Right ventricle myocardium inferior (tissue), 1 donor: ENCODE results near the gene CLBA1. TPM values are rescaled to one million over a fixed set of nuclear protein-coding genes. Genes with fewer than 3 reads are reported as not detected.
A peak's percentile ranks its signal among the peaks of the same experiment; 100 is the strongest.

Source experiments
- ATAC-seq: fragments of 200-7000 bp; cut with Tn5 transposase; one replicate; pipeline ENCODE4 v1.9.1; 2020; ENCODE audit warnings: mild to moderate bottlenecking, moderate library complexity
- DNase-seq: peaks from one replicate; pipeline ENCODE4 v3.0.0; 2021; ENCODE audit errors: missing footprints
- intact Hi-C: fragments of 100-400 bp; cut with DNase I; formaldehyde crosslinking; loops from one replicate; pipeline ENCODE4 v1.11.0; 2022
- total RNA-seq: library from RNA; stranded (reverse); fragmentation: NEBNext Ultra II Directional; extraction: Animal tissue kit (Norgen Biotek cat#: 25700); gene quantifications from one replicate; pipeline ENCODE4 v1.2.1, GENCODE V29; 2021
- donor health status: DM: no; HTN: yes; CAD: no; lungs with severe emphysema.

Gene CLBA1
- total RNA-seq, 1 donor from 2014 or later = 1.9 TPM

DNA sequence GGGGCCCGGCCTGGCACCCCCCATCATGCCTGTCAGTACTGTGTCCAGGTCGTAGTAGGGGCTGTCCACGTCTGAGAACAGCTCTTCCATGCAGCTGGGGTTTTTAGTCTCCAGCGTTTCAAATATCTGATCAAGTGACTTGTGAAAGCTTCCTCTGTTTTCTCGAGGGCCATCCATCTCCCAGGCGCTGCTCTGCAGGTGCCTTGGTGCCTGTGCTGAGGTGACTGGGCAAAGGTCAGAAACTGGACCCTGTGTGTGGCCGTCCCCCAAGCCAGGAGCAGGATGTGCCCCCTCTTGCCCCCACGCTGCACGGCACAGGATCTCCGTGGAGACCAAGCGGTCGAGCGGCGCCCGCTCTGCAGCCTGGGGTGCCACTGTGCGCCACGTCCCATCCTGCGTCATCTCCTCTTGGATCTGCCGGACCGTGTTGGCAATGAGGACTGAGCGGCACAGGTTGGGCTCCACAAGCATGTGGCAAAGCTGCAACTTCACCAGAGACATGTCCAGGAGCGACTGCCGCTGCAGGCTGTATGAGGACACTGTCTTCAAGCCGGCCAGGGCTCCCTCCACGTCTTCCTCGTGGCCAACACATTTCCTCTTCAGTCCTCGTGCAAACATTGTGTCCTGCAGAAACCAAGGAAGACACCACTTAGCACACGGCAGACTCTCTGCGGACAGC lies 25.9 kb downstream of the CLBA1 start:
- intact Hi-C loops = no loop called here
- DNase-seq (no peak), ATAC-seq (no peak)

GRCh38 chr14:105012171-105012985 lies 26.8 kb downstream of the CLBA1 start:
- ATAC-seq (peak; percentile 64), DNase-seq (peak; percentile 45)
- intact Hi-C loops = no loop called here

- no peak for DNase-seq
These were observed 27.7 kb downstream of the CLBA1 start for GRCh38 chr14:105013150-105013785.

DNA sequence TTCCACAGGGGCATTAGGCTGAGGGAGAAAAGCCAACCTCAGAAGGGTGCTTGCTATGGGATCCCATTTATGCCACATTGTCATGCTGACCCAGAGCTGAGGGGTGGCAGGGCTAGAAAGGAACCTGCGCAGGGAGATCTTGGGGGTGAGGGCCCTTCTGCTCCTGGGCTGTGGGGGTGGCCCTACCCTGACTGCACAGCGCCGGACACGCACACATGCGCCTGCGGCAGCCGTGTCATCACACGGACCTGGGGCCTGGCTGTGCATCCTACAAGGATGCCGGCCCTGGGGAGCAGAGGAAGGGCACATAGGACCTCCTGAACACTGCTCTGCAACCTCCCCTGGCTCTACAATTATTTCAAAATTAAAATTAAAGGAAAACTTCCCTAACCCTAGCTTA lies 28.4 kb downstream of the CLBA1 start:
- no peak for ATAC-seq
- no peak for DNase-seq
- intact Hi-C loops = no loop called here

More at GRCh38 chr14:105013150-105013785, 27.7 kb downstream of the CLBA1 start:
- intact Hi-C loops = no loop called here
- peak; percentile 61 for ATAC-seq

DNA sequence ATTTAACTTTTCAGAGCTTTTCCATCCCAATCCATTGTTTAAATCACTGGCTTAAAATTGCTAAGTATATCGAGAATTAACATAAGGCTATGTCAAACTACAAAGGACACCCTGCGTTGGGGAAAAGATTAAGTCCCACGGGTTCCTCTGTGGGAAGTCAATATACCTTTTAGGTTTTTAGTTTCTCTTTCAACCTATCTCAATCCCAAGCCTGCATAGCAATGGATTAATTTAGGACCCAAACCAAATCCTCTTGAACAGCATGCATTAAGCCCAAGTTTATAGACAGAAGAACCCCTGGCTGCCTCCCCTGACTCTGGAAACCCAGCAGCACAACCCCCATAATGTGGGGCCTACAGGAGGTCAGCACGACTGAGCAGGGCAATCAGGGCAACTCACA lies 29.0 kb downstream of the CLBA1 start:
- intact Hi-C loops = no loop called here
- DNase-seq (no peak), ATAC-seq (no peak)

GRCh38 chr14:105015242-105015641 lies 29.7 kb downstream of the CLBA1 start:
- ATAC-seq (no peak), DNase-seq (no peak)
- intact Hi-C loops = no loop called here

DNA sequence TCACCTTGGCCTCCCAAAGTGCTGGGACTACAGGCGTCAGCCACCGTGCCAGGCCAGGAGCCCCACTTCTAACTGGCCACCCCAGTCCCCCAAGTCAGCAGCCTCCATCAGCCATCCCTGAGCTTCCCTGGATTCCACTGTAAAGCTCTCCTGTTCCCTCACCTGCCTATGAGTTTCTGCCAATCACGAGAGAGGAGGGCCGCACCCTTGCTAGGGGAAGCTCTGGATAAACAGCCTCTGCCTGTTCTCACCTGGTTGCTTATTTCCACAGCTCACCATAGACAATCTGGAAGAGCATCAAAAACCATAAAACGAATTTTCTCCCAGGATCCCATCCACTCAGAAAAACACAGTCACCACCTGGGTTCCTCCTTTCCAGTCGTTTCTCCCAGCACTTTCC lies 30.3 kb downstream of the CLBA1 start:
- no peak for ATAC-seq
- intact Hi-C loops = no loop called here
- DNase-seq = no peak

DNA sequence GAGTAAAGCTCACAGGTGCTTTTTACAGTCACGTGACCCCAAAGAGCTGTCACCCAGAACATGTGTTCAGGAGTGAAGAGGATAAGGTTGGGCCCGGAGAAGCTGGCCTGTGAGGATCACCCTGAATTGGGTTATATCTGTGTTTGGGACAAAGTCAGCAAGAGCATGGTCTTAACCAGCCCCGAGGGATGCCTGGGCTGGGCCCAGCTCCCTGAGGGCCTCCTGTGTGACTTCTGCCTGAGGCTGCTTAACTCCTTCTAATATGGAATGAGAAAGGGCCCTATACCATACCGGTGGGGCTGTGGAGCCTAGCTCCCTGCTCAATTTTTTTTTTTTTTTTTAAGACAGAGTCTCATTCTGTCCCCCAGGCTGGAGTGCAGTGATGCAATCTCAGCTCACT lies 32.8 kb downstream of the CLBA1 start:
- intact Hi-C loops = no loop called here
- ATAC-seq (no peak), DNase-seq (no peak)

GRCh38 chr14:105019861-105020814 lies 34.5 kb downstream of the CLBA1 start:
- ATAC-seq (no peak), DNase-seq (no peak)
- intact Hi-C loops = loop anchor here (2.0 kb wide), 2 partner anchors 41 to 71 kb away; partner anchors contain the start of gene AHNAK2

DNA sequence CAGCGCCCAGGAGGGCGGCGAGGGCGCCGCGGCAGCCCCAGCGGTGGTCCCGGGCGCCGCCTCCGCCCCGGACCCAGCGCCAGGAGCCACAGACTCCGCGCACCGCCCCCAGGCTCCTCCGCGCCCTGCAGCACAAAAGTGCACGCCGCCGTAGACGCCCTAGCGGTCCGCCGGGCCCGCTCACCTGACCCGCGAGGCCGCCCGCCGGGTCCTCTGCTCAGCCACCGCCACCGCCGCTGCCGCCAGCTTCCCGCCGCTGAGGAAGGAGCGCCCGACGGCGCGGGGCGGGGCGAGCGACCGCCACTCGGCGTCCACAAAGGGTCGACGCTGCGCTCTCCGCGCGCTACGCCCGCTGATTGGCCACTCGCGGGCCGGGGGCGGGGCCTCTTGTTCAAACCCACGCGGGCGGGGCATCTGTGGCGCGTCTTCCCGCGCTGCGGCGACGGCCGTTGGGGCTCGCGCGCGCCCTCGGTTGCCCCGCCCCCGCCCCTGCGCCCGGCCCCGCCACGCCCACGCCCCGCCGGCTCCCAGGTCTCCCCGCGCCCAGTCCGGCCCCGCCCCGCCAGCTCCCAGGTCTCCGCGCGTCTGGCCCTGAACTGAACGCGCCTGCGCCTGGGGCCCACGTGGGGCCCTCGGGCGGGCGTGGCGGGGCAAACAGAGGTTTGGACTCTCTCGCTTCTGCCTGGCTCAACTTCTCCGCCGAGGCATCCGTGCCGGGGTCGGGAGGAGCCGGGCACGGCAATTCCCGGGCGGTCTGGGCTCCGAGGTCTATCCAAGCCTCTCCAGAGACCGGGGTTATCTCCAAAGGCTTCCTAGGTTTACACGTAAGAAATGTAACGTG lies 35.4 kb downstream of the CLBA1 start, which contains the start of gene CDCA4:
TSS of gene CDCA4 (minus strand) at position 269 of the 841 bp plus-strand sequence. CDS start 9,154 bp downstream, outside the sequence.
- DNase-seq (peak; percentile 99), ATAC-seq (peak; percentile 99)
- intact Hi-C loops = loop anchor here (1.0 to 2.0 kb wide), 3 partner anchors 35 to 70 kb away; partner anchors contain the start of gene AHNAK2

- intact Hi-C loops = loop anchor here (1.0 to 2.0 kb wide), 3 partner anchors 35 to 69 kb away; partner anchors contain the start of gene AHNAK2
- DNase-seq = peak; percentile 76
- no peak for ATAC-seq
These were observed 36.2 kb downstream of the CLBA1 start for GRCh38 chr14:105021656-105022275.

DNA sequence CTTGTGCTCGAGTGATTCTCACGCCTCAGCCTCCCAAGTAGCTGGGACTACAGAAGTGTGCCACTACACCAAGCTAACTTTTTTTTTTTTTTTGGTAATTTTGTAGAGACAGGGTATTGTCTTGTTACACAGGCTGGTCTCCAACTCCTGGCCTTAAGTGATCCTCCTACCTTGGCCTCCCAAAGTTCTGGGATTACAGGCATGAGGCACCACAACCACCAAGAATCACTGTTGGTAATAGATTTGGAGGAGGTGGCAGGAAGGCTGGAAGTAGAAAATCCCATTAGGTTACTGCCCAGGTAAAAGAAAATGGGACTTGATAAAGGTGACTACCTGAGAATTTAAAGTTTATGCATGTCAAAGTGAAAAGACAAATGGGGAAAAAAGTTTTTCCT lies 36.7 kb downstream of the CLBA1 start:
- intact Hi-C loops = no loop called here
- no peak for DNase-seq
- no peak for ATAC-seq

DNA sequence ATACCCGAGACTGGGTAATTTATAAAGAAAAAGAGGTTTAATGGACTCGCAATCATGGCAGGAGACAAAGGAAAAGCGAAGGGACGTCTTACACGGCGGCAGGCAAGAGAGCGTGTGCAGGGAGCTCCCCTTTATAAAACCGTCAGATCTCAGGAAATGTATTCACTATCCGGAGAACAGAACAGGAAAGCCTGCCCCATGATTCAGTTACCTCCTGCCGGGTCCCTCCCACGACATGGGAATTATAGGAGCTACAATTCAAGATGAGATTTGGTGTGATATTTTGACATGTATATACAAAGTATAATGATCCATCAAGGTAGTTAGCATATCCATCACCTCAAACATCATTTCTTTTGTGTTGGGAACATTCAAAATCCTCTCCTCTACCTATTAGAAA lies 37.6 kb downstream of the CLBA1 start:
- DNase-seq (no peak), ATAC-seq (no peak)
- intact Hi-C loops = no loop called here

GRCh38 chr14:105023791-105024480 lies 38.3 kb downstream of the CLBA1 start:
- ATAC-seq = no peak
- intact Hi-C loops = no loop called here
- DNase-seq = no peak

DNA sequence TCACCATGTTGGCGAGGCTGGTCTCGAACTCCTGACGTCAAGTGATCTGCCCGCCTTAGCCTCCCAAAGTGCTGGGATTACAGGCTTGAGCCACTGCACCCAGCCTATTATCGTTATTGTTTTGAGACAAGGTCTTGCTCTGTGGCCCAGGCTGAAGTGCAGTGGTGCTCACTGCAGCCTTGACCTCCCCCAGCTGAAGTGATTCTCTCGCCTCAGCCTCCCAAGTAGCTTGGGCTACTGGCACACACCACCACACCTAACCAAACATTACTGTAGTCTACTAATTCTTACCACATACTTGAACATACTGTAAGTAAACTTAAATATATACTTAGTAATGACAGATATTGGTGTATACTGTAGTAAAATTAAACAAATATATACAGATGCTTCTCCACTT lies 39.8 kb downstream of the CLBA1 start:
- ATAC-seq = no peak
- no peak for DNase-seq
- intact Hi-C loops = no loop called here

DNA sequence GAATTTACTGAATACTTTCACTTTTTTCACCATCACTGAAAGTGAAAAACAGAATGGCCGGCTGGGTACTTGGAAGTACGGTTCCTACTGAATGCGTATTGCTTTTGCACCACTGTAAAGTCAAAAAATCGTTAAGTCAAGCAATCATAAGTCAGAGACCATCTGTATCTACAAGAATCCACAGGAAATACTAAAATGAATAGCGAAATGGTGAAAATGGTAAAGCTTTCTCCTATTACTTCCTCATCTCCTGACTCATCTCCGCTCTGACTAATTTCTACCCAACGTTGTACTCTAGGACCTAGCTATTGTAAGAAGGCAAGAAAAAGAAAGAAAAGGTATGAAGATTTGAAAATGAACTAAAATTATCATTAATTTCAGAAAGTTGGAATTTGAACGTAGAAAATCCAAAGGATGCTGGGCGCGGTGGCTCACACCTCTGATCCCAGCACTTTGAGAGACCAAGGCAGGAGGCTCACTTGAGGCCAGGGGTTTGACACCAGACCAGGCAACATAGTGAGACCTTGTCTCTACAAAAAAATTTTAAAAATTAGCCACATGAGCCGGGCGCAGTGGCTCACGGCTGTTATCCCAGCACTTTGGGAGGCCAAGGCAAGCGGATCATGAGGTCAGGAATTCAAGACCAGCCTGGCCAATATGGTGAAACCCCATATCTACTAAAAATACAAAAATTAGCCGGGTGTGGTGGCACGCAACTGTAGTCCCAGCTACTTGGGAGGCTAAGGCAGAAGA lies 40.6 kb downstream of the CLBA1 start:
- DNase-seq (no peak), ATAC-seq (no peak)
- intact Hi-C loops = no loop called here
